Kasumi-1 (cell line): ENCODE data around the gene ELOVL3.
"Not testable (repeated sequence)": the region's sequence is repeated elsewhere in the genome, so short reads cannot be mapped to it uniquely, and the experiment has no call there.

Experiments
- DNase-seq, 2 experiments: peaks; one replicate each; lab custom pipeline; 2025; lab: John Stamatoyannopoulos, UW

ELOVL3 gene

GRCh38 chr10:102227050-102227449, 951 bp downstream of the ELOVL3 start:
- DNase-seq: peak; percentile 55 to 68

GRCh38 chr10:102229810-102230263, 3.7 kb downstream of the ELOVL3 start:
- peak; percentile 83 to 90 for DNase-seq

GRCh38 chr10:102230264-102230860, 4.3 kb downstream of the ELOVL3 start:
- peak; percentile 34 to 42 for DNase-seq

- DNase-seq: peak in 1 of 2 experiments; percentile 42
Observed at GRCh38 chr10:102230861-102231356, 4.8 kb downstream of the ELOVL3 start.

- peak; percentile 84 for DNase-seq
Observed at GRCh38 chr10:102231357-102232318, 5.5 kb downstream of the ELOVL3 start.

GRCh38 chr10:102233997-102234396, 7.9 kb downstream of the ELOVL3 start:
- DNase-seq: no peak

- no peak for DNase-seq
Observed at GRCh38 chr10:102234888-102235597, 8.9 kb downstream of the ELOVL3 start.

- DNase-seq: no peak
Observed at GRCh38 chr10:102235598-102235920, 9.5 kb downstream of the ELOVL3 start.

- no peak for DNase-seq
Observed at GRCh38 chr10:102236006-102236405, 9.9 kb downstream of the ELOVL3 start.

GRCh38 chr10:102237711-102238252, 11.7 kb downstream of the ELOVL3 start:
- no peak for DNase-seq

GRCh38 chr10:102240467-102241031, 14.4 kb downstream of the ELOVL3 start:
- no peak for DNase-seq

- peak in 1 of 2 experiments; percentile 37 for DNase-seq
Observed at GRCh38 chr10:102241032-102241443, 14.9 kb downstream of the ELOVL3 start.

- DNase-seq: peak; percentile 95 to 97
Observed at GRCh38 chr10:102241444-102242117, 15.5 kb downstream of the ELOVL3 start, which contains the start of gene PITX3. Gene PITX3 (minus strand): TSS chr10:102241512. CDS start chr10:102232080, 9,432 bp downstream.

- DNase-seq: no peak
Observed at GRCh38 chr10:102242118-102242485, 16.0 kb downstream of the ELOVL3 start.

GRCh38 chr10:102243309-102243708, 17.2 kb downstream of the ELOVL3 start:
- DNase-seq: no peak

- DNase-seq: peak; percentile 100
Observed at GRCh38 chr10:102245082-102245931, 19.2 kb downstream of the ELOVL3 start, which contains the start of gene GBF1. Gene GBF1 (plus strand): TSS chr10:102245532. CDS start chr10:102258939, 13,407 bp downstream.

GRCh38 chr10:102245932-102246251, 19.8 kb downstream of the ELOVL3 start:
- DNase-seq: peak in 1 of 2 experiments; percentile 31

- DNase-seq: peak in 1 of 2 experiments; percentile 24
Observed at GRCh38 chr10:102246261-102246660, 20.2 kb downstream of the ELOVL3 start.

GRCh38 chr10:102247734-102248133, 21.6 kb downstream of the ELOVL3 start:
- DNase-seq: peak; percentile 26 to 37

GRCh38 chr10:102252508-102252907, 26.4 kb downstream of the ELOVL3 start:
- not testable (repeated sequence) for DNase-seq
